Activated T-cell treated with anti-CD3 and anti-CD28 coated beads for 4 hours (primary cell): Measurements from ENCODE around the gene NGFR.
"Not testable (repeated sequence)": the region's sequence is repeated elsewhere in the genome, so short reads cannot be mapped to it uniquely, and the experiment has no call there.

Experiments used
- DNase-seq: peaks from one replicate; pipeline ENCODE4 v3.0.0-alpha.2; 2020

NGFR gene

GRCh38 chr17:49496867-49497147, 1.7 kb downstream of the NGFR start:
- DNase-seq = no peak

GRCh38 chr17:49497148-49498028, 2.3 kb downstream of the NGFR start:
- DNase-seq = no peak

DNA sequence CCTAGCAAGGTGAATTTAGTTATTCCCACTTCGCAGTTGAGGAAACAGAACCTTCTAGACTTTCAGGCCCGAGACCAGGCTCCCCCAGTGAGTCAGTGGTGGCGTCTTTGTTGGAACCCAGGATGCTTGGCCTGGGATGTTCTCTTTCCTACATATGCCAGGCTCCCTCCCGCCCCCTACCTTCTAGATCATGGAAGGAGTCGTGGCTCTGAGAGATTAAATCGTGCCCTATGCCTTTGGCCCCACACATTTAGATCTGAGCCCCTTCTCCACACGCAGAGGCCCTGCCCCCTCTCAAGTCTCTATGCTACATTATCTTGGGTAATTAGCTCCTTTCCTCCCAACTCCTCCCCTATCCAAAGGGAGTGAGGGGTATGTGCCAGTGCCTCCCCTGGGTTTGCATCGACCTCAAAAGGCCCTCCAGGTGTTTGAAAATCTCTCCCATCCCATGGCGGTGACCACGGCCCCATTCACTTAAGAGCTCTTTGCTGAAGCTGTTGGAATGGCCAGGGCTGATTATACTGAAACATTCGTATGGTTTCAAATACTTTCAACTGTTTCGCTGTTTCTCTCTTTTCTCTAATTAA, 3.0 kb downstream of the NGFR start:
- DNase-seq = no peak

GRCh38 chr17:49501496-49501895, 6.4 kb downstream of the NGFR start:
- no peak for DNase-seq

DNA sequence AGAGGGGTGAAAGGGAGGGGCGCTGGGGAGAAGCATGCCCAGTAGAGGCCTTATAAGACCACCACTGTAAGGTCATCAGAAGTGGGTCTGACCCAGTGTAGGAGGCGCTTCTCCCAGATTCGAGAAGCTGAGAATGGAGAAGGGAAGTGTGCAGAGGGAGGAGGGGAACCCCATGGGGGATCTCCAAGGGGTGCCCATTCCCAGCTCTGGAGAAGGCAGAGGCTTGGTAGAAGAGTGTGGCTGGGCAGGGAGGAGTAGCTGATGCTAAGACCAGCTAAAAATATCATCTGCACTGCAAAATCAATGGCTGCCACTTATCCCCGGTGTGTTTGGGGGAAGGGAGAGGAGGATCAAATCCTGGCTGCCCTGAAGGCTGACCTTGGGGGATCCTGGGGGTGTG, 7.2 kb downstream of the NGFR start:
- no peak for DNase-seq

GRCh38 chr17:49502680-49503079, 7.6 kb downstream of the NGFR start:
- not testable (repeated sequence) for DNase-seq

- no peak for DNase-seq
Observed at GRCh38 chr17:49504369-49504768, 9.3 kb downstream of the NGFR start.

DNA sequence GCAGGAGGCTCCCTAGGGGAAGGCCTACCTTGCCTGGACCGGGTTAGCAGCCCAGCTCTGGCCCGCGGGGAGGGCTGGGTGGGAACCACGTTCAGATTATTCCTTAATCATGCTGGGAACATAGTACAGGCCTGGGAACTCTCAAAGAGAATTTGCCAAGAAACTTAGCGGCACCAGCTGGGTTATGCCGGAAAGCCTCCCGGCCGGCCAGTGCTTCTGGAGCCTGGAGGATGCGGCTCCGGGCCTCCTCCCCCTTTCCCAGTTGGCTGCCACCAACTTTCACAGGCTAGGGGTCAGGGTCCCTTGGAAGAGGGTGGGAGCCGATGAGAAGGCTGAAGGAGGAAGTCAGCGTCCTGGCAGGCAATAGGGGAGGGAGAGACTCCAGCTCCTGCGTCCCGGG, 10.8 kb downstream of the NGFR start:
- DNase-seq = no peak

DNA sequence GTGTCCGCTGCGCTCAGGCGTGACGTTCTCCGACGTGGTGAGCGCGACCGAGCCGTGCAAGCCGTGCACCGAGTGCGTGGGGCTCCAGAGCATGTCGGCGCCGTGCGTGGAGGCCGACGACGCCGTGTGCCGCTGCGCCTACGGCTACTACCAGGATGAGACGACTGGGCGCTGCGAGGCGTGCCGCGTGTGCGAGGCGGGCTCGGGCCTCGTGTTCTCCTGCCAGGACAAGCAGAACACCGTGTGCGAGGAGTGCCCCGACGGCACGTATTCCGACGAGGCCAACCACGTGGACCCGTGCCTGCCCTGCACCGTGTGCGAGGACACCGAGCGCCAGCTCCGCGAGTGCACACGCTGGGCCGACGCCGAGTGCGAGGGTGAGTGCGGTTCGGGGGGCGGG, 11.2 kb downstream of the NGFR start:
- DNase-seq = no peak

DNA sequence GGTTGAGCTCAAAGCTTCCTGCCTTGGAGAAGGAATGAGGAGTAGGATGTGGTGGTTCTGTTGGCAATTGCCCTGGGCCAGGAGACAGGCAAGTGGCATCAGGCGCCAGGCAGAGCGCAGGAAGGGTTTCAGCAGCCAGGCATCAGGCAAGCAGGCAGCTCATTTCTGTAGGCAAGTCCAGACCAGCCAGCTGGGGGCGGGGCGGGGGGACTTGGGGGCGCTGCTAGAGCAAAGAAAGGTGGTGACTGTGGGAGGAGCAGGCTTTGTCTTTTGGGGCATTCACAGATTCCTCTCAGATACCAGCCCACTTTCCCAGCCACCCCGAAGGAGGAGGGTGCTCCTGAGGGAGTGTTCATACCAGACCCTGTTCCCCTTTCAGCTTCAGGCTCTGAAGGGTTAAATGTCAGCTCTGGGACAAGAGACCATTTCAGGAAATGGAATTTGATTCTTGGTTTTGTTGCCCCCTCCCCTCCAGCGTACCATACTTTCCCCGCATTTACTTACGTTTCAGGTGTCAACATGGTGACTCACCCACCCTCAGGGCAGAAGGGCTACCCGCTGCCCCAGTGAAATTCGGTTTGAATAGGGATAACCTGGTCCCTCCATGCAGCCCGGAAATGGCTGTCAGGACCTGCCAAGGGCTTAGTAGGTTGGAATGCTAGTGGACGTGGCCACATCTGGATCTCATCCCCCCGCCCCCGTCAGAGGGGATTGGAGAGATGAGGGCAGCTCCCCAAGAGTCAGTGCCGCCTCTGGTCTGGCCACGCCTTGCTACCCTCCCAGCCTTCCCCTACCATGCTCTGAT, 13.2 kb downstream of the NGFR start:
- no peak for DNase-seq

GRCh38 chr17:49508866-49509587, 13.9 kb downstream of the NGFR start:
- DNase-seq = no peak

- DNase-seq = no peak
Observed at GRCh38 chr17:49509588-49509917, 14.5 kb downstream of the NGFR start.

- DNase-seq = no peak
Observed at GRCh38 chr17:49510059-49510719, 15.1 kb downstream of the NGFR start.

DNA sequence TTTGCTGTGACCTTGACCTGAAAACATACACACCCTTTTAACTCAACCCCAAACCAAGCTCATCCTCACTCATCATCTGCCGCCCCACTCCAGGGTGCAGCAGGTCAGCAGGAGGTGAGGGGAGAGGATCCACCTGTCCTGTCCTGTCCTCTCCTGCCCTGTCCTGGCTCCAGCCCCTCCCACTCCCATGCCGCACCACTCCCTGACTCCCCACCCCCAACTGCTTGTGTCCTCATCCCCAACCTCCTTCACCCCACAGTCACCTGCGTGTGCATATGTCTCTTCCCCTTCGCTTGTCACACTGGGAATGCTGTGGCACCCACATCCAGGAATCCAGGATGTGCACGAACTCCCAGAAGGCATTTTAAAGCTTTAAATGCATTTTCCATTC, 15.6 kb downstream of the NGFR start:
- DNase-seq = no peak

- DNase-seq = no peak
Observed at GRCh38 chr17:49511810-49512209, 16.7 kb downstream of the NGFR start.

DNA sequence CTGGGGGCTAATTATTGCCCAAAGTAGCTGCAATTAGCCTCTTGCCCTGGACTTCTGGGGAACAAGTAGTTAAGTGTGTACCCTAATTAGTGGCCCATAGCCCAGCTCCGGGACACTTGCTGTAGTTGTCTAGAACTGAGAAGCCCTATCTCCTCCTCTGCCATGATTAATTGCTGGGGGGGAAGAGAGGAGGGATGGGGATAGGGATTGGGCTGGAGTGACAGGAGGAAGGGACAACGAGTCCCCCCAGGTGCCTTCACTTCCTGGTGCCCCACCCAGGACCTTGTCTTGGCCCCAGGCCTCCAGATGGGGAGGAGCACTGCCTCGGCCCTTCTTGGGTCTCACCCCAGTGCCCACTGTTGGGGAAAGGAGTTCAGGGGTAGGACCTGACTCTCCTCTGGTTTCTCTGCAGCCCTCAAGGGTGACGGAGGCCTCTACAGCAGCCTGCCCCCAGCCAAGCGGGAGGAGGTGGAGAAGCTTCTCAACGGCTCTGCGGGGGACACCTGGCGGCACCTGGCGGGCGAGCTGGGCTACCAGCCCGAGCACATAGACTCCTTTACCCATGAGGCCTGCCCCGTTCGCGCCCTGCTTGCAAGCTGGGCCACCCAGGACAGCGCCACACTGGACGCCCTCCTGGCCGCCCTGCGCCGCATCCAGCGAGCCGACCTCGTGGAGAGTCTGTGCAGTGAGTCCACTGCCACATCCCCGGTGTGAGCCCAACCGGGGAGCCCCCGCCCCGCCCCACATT, 17.4 kb downstream of the NGFR start:
- DNase-seq = no peak

- DNase-seq = no peak
Observed at GRCh38 chr17:49513044-49513395, 17.9 kb downstream of the NGFR start.

DNA sequence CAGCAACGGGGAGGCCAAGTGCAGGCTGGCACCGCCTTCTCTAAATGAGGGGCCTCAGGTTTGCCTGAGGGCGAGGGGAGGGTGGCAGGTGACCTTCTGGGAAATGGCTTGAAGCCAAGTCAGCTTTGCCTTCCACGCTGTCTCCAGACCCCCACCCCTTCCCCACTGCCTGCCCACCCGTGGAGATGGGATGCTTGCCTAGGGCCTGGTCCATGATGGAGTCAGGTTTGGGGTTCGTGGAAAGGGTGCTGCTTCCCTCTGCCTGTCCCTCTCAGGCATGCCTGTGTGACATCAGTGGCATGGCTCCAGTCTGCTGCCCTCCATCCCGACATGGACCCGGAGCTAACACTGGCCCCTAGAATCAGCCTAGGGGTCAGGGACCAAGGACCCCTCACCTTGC, 18.5 kb downstream of the NGFR start:
- DNase-seq = no peak

DNA sequence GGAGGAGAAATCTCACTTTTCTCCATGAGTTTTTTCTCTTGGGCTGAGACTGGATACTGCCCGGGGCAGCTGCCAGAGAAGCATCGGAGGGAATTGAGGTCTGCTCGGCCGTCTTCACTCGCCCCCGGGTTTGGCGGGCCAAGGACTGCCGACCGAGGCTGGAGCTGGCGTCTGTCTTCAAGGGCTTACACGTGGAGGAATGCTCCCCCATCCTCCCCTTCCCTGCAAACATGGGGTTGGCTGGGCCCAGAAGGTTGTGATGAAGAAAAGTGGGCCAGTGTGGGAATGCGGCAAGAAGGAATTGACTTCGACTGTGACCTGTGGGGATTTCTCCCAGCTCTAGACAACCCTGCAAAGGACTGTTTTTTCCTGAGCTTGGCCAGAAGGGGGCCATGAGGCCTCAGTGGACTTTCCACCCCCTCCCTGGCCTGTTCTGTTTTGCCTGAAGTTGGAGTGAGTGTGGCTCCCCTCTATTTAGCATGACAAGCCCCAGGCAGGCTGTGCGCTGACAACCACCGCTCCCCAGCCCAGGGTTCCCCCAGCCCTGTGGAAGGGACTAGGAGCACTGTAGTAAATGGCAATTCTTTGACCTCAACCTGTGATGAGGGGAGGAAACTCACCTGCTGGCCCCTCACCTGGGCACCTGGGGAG, 19.1 kb downstream of the NGFR start:
- DNase-seq = no peak

- DNase-seq = no peak
Observed at GRCh38 chr17:49515196-49515770, 20.2 kb downstream of the NGFR start.

GRCh38 chr17:49516180-49516579, 21.1 kb downstream of the NGFR start:
- no peak for DNase-seq
